Measurements from ENCODE around the gene APP.

Gene APP

DNA sequence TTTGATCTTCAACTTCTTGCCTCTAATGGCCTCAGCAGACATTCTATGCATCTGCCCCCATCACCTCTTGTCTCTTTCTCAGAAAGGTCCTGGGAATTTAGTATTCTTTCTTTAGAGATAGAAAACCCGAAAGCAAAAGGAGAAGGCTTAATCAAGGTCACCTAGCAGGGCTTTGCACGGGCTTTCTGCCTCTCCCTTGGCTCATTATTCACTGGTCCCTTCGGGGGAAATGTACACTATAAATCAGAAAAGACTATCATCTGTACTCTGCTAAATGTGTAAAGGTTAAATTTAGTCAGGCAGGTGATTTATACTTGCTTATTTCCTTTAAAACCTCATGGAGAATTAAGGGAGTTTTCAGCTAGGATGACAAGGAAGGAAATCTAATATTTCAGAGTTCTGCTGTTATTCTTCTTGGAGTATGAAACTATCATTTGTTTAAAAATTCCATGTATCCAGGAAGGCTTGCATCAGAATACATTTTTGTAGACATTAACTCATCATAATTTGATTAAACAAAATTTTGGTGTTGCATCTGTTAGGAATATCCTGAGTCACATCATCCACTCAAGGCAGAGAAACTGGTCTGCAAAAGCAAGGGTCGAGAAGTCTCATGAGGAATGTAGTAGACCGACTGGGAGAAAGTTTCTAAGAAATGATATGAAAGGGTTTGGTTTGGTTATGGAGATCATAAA lies 311.2 kb downstream of the APP start:
- DNase-seq, result peak in 1 of 2 donors; percentile 1

- no peak for DNase-seq
Measured at GRCh38 chr21:25858325-25858724, 312.2 kb downstream of the APP start.

- DNase-seq, result no peak
Measured at GRCh38 chr21:25857308-25858074, 313.1 kb downstream of the APP start.

DNA sequence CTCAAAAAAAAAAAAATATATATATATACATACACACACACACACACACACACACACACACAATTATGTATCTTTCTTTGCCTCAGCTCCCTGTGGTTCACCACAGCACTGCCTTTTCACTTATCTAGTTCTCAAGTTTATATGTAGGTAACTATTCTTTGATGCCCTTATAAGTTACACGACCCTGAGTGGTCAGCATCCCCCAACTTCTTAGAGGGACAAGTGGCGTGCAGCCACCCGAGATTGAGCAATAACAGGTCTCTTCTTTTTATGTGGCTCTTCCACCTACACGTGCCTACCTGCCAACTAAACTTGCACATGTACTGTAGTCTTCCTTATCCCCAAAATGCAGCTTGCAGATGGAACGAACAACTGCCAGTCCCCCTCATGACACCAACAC lies 315.0 kb downstream of the APP start:
- DNase-seq, result no peak

- DNase-seq, result no peak
Measured at GRCh38 chr21:25850126-25850842, 320.3 kb downstream of the APP start.

DNA sequence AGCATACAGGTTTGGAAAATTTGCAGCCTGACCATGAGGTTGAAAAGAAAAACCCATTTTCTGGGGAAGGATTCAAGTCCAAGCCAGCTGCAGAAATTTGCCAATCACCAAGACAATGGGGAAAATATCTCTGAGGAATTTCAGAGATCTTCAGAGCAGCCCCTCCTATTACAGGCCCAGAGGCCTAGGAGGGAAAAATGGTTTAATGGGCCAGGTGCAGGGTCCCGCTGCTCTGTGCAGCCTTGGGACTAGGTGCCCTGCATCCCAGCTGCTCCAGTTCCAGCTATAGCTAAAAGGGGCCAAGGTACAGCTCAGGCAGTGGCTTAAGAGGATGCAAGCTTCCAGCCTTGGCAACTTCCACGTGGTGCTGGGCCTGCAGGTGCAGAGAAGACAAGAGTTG lies 322.3 kb downstream of the APP start:
- no peak for DNase-seq

- no peak for DNase-seq
Measured at GRCh38 chr21:25845729-25846256, 324.8 kb downstream of the APP start.

DNA sequence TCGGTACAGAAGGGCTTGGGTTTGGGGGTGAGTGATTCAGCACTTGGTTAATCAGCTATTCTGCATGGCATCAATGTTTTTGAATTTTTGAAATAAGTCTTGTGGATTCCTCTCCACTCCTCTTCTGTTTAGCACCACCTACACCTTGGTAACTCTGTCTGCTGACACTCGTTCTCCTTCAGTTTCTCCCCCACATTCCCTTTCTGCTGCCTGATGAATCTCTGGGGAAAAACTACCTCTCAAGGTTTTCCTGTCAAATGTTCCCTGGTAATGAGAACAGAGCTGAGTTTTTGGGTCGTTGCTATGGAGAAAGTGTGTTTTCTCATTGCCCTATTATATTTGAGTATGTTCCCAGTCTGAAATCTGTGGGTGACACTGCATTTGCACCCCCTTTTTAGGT lies 327.6 kb downstream of the APP start:
- no peak for DNase-seq

DNA sequence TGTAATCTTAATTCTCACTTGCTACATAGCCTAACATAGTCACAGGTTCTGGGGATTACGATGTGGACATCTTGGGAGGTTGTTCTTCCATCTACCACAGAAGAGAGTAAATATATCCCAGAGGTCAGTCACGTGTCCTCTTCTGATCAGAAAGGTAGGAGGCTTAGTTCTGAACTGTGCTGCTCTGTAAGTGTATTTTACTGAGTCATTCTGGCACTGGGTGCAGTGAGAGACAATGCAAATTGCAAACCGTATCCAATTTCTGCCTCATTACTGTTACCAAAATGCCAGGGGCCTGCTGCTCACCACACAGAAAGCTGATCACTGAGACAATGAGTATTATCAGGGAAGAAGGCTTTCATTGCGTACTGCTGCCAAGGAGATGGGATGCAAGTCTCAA lies 331.8 kb downstream of the APP start:
- DNase-seq, result no peak

- no peak for DNase-seq
Measured at GRCh38 chr21:25837533-25838265, 332.9 kb downstream of the APP start.

- no peak for DNase-seq
Measured at GRCh38 chr21:25836396-25836795, 334.2 kb downstream of the APP start.

DNA sequence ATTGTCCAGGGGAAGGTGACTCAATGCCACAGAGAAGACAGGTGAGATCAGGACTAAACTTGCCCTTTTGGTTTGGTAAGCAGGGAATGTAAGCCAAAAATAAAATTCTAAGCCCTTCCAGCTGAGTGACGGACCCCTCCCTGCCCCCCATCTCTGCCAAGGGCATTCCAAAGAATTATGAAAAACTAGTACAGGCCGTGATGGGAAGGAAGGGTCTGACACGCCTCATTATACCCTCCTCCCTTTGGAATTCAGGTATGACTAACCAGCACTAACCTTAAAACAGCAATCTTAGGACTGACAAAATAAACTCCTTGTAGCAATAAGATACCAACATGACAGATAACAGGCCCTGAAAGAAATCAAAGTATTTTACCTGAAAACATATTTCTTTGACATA lies 336.2 kb downstream of the APP start:
- DNase-seq, result no peak

DNA sequence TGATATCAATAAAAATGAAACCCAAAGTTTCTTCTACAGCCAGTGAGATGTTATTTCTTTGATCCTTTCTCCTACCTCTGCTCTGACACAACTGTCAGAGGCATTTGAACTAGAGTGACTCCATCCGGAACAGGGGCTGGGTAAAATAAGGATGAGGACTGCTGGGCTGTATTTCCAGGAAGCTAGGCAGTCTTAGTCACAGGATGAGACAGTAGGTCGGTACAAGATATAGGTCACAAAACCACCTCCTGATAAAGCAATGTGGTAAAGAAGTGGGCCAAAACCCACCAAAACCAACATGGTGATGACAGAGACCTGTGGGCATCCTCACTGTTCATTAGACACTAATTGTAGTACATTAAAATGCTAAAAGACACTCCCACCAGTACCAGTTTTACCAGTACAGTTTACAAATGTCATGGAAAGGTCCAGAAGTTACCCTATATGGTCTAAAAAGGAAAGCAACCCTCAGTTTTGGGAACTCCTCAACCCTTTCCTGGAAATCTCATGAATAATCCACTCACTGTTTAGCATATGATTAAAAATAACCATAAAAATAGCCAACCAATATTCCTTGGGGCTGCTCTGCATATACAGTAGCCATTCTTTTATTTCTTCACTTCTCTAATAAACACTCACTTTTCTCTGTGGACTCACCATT lies 339.1 kb downstream of the APP start:
- no peak for DNase-seq
